GM19025 (cell line): ENCODE measurements around the gene FLYWCH1.

Experiments used
- ATAC-seq: cut with Tn5 transposase; IDR thresholded peaks from one replicate; pipeline ENCODE4 v1.9.1; 2021; ENCODE audit warnings: mild to moderate bottlenecking, low read depth, moderate library complexity; ENCODE audit not compliant: unreplicated experiment

FLYWCH1 gene, protein sequence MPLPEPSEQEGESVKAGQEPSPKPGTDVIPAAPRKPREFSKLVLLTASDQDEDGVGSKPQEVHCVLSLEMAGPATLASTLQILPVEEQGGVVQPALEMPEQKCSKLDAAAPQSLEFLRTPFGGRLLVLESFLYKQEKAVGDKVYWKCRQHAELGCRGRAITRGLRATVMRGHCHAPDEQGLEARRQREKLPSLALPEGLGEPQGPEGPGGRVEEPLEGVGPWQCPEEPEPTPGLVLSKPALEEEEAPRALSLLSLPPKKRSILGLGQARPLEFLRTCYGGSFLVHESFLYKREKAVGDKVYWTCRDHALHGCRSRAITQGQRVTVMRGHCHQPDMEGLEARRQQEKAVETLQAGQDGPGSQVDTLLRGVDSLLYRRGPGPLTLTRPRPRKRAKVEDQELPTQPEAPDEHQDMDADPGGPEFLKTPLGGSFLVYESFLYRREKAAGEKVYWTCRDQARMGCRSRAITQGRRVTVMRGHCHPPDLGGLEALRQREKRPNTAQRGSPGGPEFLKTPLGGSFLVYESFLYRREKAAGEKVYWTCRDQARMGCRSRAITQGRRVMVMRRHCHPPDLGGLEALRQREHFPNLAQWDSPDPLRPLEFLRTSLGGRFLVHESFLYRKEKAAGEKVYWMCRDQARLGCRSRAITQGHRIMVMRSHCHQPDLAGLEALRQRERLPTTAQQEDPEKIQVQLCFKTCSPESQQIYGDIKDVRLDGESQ

DNA sequence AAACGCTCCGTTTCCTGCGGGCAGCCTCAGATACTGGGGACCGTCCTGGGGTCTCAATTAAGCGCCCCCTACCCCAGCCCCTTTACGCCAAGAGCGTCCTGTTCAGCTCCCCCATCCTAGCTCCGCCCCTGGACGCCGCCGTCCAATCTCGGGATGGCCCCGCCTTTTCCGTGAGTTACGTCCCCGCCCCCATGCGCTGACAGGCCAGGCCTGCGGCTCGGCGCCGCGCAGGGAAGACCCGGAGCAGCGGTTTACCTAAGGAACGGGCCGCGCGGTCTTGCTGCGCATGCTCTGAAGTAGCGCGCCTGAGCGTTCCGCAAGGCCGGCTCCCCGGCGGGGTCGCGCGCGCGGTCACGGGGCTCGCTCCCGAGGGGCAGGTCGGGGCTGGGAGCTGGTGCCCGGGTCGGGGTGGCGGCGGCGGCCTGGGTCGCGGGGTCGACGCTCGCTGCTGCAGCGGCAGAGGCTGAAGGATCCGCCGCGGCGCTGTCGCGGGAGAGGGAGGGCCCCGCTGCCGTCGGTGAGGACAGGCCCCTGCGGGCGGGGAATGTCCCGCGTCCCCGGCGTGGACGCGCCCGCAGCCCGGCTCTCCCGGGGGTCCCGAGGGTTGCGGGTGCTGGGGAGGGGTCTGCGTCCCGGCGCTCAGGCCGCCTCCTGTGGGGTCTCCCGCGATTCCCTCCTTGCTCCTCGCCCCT is at the start of gene FLYWCH1:
FLYWCH1 (plus strand) TSS at position 294 of the 692 bp plus-strand sequence. CDS start 17,755 bp downstream, outside the sequence.
- peak; percentile 95 for ATAC-seq

DNA sequence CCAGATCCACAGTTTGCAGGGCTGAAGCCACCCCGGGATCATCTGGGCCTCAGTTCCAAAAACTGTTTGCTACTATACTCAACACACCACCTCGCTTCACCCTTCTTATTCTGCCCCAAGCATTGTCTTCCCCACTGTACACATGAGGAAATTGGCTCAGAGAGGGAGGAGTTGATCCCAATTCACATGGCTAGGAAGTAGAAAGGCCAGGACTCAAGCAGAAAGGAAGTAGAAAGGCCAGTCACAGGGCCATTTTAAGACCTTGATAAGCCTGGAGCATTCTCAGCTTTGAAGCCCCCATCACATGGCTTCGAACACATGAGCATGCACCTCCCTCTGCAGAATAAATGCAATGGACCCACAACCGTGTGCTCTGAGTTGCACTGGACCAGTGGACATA is 46.1 kb upstream of the FLYWCH1 start:
- ATAC-seq = no peak

- ATAC-seq = no peak
Observed at GRCh38 chr16:2866431-2866830, 45.3 kb upstream of the FLYWCH1 start.

- no peak for ATAC-seq
Observed at GRCh38 chr16:2867661-2867986, 44.1 kb upstream of the FLYWCH1 start.

DNA sequence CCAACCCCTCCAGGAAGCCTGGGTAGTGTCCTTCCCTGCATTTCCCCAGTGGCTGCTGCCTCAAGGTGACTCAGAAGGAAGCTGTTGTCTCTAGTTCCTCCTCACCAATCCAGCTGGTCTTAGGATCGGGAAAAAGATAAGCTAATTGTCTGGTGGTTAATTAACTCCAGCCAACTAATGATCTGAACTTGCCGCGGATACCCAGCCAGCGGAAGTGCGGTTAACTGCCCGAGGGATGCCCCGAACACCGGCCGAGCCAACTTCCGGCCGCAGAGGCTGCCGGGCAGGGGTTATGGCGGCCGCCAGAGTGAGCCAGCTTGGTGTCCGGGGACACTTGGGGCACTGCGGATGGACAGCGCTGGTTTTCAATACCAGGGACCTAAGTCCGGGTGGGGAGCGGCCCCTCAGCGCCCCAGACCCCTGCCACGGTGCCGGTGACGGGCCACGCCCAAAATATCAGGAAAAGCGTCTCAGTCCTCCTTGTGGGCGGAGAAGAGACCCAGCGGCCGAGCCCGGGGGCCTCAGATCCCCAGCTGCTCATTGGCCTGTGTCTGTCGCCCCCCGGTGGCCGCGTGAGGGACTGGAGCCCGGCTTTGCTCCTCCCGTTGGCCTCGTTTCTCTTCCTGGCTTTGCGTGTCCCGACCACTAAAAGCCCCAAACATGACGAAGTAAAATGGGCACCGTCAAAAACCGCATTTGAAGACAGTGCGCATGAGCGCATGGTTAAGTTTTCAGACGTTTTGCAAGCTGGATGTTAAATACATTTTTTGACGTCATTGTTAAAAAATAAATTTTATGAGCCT is 43.5 kb upstream of the FLYWCH1 start:
- peak; percentile 89 for ATAC-seq

- no peak for ATAC-seq
Observed at GRCh38 chr16:2871926-2872325, 39.8 kb upstream of the FLYWCH1 start.

DNA sequence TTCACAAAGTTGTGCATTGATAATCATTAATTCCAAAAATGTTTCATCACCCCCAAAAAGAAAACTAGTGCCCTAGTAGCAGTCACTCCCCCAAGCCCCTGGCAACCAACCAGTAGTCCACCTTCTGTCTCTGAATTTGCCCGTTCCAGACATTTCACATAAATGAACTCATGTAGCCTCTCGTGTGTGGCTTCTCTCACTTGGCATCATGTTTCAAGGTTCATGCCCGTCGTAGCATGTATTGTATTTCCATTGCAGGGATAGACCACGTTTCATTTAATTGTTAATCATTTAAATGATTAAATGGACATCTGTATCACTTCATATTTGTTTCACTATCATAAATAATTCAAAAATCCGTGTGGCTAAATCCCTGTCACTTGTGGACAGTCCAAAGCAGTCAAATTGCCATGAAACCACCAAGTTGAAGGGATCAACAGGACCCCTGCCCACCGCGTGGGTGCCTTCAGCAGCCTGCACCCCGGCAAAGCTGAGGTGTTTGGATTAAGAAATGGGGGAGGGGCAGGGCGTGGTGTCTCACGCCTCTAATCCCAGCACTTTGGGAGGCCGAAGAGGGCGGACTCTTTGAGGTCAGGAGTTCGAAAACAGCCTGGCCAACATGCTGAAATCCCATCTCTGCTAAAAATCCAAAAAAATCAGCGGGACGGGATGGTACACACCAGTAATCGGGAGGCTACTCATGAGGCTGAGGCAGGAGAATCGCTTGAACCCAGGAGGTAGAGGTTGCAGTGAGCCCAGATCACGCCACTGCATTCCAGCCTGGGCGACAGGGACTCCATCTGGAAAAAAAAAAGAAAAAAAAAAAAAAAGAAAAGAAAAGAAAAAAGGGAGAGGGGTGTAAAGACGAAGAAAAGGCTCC is 37.5 kb upstream of the FLYWCH1 start:
- ATAC-seq = no peak

DNA sequence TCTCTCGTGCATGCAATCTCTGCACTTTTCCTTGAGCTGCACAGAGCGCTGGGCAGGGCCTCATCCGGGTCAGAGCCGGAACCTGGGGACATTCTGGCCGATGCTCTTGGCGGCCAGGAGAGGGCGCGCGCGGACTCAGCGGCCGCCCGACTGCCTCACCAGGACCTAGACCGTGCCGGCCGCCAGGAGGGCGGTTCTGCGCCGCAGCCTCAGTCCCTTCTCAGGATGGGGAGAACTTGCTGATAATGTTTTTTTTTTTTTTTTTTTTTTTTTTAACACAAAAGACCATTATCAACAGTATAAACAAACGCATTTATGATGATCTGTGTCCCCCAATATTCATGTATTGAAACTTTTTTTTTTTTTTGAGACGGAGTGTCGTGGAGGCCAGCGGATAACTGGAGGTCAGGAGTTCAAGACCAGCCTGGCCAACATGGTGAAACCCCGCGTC is 36.8 kb upstream of the FLYWCH1 start:
- peak; percentile 64 for ATAC-seq

DNA sequence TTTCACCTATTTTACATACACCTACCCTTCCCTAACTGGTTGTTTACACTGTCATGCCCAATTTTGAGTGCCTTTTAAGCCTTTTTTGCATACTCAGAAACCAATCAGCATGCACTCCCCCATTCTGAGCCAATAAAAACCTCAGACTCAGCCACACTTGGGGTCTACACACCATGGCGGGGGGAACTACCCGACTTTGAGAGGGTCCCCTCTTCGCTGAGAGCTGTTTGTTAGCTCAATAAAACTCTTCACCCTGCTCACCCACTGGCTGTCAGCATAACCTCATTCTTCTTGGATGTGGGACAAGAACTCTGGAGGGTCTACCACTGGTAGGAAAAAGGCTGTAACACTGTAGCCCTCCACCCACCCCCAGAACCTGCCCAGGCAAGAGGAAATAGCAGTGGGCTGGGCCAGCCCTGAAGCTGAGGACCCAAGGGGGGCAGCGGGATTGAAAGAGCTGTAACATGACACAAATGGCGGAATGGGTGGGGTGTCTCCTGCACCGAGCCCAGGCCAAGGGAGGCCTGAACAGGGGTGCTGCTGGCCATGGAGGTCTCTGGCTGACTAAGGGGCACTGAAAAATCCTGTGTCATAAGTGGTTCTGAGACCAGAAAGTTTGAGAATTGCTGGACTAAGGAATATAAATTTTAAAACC is 31.8 kb upstream of the FLYWCH1 start:
- no peak for ATAC-seq

GRCh38 chr16:2881783-2882649 is 29.7 kb upstream of the FLYWCH1 start:
- no peak for ATAC-seq

GRCh38 chr16:2882650-2883457 is 28.9 kb upstream of the FLYWCH1 start, which contains the start of gene FLYWCH2:
Gene FLYWCH2, plus strand, starts transcription at chr16:2883215. Its CDS starts 13,235 bp downstream, at chr16:2896450.
- ATAC-seq = peak; percentile 80

GRCh38 chr16:2883458-2883908 is 28.2 kb upstream of the FLYWCH1 start:
- ATAC-seq = no peak

DNA sequence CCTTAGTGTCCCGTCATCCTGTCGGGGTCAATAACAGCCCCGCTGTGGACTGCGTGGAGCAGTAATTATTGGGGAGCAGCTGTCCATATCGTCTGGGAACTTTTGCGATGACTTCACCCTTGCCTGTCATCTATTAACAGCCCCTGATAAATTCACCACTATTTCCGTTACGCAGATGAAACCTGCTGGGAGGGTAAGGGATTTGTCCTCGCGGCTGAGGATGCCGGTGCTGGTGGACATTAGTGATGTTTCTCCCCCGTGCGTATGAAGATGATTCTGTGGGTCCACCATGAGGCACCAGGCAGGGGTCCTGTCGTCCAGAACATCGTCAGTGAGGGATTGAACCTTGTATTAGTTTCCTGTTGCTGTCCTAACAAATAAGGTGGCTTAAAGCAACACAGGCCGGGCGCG is 27.7 kb upstream of the FLYWCH1 start:
- ATAC-seq = no peak

DNA sequence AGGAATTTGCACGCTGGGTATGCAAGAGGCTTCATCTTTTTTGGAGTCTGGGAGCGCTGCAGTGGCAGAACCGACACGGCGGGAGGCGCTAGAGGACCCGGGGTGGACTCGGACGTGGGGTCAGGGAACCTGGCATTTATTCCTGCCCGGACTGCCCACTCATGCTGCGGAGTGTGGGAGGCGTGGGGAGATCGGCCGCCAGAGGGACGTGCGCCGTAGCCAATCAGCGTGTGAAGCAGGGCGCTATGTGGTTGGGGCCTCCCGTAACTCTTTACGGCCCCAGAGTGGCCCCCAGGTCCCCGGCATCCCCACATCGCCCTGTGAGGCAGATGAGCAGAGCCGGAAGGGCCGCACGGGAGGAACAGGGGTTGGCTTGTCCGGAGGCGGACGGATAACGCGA is 17.5 kb upstream of the FLYWCH1 start:
- ATAC-seq = no peak

DNA sequence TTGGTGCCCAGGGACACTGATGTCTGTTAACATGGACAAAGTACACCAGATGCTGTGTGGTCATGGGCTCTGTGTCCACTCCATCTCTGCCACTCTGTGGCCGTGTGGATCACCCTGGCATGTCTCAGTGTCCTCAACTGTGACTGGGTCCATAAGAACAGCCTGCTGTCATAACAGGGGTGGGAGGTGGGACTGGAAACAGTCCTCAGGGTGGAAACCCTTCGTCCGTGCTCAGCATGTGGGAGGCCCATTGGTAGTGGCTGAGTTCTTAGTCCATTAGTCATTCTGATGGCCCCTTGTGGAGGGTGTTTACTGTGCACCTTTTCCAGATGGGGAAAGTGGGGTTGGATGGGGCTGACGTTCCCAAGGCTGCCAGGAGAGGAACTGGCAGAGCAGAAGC is 15.9 kb upstream of the FLYWCH1 start:
- ATAC-seq = no peak

DNA sequence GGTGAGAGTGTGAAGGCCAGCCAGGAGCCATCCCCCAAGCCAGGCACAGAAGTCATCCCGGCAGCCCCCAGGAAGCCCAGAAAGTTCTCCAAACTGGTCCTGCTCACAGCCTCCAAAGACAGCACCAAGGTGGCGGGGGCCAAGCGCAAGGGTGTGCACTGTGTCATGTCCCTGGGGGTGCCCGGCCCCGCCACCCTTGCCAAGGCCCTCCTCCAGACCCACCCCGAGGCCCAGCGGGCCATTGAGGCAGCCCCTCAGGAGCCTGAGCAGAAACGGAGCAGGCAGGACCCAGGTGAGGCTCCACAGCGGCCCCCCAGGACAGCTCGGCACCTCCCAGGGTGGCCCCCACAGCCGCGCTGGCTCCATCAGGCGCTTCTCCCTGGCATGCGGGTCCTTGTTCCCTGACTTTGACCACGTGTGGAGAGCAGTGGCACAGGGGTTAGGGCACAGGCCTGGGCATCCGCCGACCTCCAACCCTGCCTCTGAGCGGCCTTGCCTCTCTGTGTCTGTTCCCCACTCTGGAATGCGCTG is 15.2 kb upstream of the FLYWCH1 start:
- ATAC-seq = no peak

GRCh38 chr16:2897110-2897509 is 14.6 kb upstream of the FLYWCH1 start:
- peak; percentile 67 for ATAC-seq
